Germinal center (tissue), 1 donor: ENCODE results near the gene TXNRD2.
A peak's percentile ranks its signal among the peaks of the same experiment; 100 is the strongest.
"Not testable (repeated sequence)": the region's sequence is repeated elsewhere in the genome, so short reads cannot be mapped to it uniquely, and the experiment has no call there.

ENCODE experiments used
- DNase-seq: peaks from one replicate; pipeline ENCODE4 v3.0.0; 2012; ENCODE audit warnings: mixed read lengths, low spot score

TXNRD2 gene

GRCh38 chr22:19888131-19888746, 53.4 kb downstream of the TXNRD2 start:
- DNase-seq, result no peak

DNA sequence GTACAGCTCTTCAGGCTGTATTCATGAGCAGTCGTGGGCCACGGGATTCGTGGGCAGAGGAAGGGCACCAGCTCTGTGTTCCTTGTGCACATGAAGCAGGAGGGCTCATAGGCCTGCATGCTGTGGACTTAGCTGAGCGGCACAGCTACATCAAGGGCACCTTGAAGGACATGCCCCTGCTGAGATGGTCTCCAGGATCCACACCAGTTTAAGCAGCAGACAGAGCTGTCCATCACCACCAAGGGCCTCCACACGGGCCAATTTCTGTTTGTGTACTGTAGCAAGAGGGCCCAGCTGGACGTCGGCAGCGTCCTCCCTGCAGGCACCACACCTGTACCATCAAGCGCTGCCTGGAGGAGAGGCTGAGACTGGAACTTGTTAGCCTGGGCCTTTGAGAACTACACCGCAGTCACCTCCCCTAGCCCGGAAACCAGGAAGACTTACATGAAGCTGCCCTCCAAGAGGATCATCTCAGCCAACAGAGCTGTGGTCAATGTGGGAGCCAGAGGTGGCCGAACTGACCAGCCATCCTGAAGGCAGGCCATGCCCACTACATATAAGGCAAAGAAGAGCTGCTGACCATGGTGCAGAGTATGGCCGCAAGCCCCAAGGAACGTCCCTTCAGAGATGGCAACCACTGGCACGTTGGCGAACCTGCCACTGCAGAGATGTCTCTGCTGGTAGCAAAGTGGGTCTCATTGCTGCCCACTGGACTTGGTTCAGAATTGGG, 54.2 kb downstream of the TXNRD2 start:
- no peak for DNase-seq

DNA sequence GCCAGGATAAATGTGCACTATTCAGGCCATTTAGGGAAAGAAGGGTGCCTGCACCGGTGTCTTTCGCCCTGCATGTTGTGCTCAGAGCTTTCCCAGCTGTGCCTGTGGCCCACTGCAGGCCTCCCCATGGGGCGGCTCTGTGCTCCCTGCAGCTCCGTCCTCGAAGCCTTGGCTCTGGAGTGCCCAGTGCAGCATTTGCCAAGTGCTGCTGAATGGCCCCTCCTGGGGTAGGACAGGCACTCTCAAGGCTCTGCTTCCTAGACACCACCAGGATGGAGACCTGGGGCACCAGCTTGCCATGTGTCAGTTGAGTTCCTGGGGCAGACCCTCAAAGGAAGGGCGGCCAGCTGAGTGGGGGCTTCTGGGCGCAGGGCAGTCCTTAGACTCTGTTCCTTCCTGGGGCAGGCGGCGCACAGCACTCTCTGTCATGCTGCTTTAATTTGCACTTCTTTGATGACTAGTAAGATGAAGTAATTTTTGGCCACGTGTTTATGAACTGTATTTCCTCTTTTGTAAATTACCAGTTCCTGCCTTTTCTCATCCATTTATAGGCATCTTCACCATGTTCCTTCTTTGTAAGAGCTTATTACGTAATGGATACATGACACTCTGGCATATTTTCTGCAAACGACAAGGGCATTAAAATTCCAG, 54.9 kb downstream of the TXNRD2 start:
- DNase-seq, result peak; percentile 75

- DNase-seq, result no peak
Measured at GRCh38 chr22:19885841-19886592, 55.6 kb downstream of the TXNRD2 start.

DNA sequence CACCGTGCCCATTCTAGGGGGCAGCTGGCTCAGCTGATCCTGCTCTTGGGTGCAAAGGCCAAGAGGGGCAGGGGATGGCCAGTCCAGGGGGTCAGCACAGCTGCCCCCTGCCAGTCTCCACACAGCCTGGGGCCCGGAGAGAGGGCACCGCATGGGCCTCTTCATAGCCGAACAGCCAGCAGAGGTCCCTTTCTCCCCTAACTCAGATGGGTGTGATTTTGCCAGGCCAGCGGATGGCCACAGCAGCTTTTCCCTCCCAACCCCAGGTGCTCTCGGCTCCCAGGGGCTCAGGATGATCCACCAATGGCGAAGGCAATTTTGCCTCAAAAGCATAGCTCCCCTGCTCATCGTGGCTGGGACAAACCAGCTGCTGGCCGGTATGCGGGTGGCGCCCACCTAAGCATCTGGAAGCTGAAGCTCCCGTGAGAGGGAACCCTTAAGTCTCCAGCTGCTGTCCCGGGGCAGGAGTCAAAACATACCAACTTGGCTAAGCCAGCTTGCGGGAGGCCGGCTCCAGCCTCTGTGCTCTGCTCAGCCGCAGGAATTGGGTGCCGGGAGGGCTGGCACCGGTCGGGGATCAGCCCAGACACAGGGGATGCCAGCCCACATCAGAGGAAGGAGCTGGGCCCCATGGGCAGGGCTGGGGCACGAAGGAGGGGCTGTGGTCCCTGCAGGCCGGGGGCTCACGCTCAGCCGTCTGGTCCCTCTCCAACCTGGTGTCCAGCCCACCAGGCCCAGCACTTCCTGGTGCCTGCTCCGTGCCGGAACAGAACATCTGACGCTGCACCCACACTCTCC, 56.5 kb downstream of the TXNRD2 start:
- DNase-seq, result no peak

- no peak for DNase-seq
Measured at GRCh38 chr22:19884161-19884953, 57.3 kb downstream of the TXNRD2 start.

- not testable (repeated sequence) for DNase-seq
Measured at GRCh38 chr22:19883446-19883845, 58.2 kb downstream of the TXNRD2 start.

DNA sequence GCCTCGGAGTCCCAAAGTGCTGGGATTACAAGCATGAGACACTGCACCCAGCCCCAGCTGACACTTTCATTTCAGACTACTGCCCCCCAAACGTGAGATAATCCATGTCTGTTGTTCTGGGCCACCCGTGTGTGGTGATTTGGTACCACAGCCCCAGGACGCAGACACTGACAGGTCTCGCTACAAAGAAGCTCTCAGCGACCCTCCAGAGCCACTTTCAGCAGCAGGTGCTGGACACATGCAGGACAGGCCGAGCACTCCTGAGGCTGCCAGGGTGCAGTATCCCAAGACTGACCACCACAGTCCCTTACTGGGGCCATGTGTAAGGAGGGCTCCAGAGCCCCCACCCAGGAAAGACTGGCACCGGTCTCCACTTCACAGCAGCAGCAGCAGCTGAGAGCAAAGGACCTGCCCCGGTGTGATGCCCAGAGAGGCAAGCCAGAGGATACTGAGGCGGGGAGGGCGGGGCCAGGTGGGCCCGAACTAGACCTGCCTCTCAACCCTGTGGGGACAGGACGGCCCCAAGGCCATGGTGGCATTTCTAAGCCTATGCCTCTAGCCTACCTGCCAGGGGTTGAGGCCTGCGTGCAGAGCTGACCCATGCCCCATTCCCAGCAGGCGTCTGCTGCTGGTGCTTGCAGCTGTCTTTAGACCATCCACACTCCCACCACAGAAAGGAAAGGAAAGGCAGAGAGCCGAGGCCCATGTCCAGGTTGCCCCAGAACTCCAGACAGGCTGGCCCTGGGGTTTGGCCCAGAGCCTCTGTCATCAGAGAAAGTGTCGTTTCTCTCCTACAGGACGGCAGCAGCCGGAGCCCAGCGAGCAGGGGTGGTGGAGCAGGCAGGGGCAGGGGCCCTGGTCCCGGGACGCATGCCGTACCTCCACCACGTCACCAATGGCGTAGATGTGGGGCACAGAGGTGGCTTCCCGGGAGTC, 58.9 kb downstream of the TXNRD2 start:
- no peak for DNase-seq

DNA sequence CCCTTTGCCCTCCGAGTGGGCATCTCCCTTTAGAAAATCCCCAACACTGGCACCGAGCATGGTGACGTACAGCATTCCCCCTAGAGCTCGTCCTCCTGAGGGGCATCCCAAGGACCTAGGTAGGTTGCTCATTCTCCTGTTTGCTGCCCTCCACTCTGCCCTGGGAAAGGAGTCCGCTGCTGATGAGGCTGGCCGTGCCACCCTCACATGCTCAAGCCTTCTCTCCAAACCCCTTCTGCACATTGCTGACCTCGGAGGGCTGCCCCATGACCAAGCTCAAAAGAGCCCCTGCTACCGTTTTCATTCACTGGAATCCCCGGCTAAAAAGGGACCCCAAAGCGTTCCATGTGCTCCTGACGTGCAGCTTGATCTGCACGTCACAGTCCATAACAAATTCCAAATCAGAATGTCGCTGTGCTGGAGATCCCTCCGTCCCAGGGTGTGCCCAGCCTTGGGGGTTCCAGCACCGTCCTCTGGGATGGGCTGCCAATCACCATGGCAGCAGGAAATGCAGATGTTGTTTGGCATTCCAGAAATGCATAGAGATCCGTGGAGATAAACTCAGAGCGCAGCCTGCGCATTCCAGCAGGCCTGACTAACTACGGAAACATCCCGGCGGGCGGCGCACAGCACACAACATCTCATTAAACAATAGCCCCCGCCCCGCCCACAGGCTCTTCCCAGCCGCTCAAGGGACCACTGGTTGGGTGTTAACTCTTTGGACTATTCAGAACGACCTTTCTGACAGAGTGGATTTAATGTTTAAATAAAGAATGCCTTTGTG, 60.6 kb downstream of the TXNRD2 start:
- DNase-seq, result no peak

GRCh38 chr22:19879992-19880785, 61.4 kb downstream of the TXNRD2 start:
- no peak for DNase-seq

DNA sequence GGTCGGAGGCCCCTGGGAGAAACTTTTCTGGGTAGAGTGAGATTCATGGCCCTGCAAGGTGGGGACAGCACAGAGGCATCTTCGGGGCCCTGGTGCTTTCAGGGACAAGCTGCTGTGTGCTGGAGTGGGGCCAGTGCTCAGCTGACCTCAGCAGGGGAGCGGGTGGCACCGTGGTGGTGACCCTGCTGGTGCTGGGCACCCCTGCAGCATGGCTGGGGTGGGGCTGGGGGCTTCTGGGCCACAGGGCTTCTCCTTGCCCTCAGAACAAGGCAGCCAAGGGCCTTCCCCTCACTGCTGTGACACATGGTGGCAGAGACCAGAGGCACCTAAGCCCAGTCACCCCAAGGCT, 62.0 kb downstream of the TXNRD2 start:
- DNase-seq, result no peak

DNA sequence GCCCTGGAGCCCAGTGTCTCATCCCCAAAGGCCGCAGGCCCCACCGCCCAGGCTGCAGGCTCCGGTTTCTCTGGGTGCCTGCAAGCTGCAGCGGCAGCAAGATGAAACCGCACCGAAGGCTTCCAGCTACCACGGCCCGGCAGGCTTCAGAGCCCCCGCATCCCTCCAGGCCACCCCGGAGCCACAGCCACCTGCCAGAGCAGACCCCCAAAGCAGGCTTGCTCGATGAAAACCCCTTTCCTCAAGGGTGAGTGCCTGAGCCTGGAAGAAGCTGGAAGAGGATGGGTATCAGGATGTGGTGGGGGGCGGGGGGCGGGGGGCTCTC, 62.4 kb downstream of the TXNRD2 start:
- no peak for DNase-seq

- DNase-seq, result no peak
Measured at GRCh38 chr22:19878461-19879245, 63.0 kb downstream of the TXNRD2 start.

DNA sequence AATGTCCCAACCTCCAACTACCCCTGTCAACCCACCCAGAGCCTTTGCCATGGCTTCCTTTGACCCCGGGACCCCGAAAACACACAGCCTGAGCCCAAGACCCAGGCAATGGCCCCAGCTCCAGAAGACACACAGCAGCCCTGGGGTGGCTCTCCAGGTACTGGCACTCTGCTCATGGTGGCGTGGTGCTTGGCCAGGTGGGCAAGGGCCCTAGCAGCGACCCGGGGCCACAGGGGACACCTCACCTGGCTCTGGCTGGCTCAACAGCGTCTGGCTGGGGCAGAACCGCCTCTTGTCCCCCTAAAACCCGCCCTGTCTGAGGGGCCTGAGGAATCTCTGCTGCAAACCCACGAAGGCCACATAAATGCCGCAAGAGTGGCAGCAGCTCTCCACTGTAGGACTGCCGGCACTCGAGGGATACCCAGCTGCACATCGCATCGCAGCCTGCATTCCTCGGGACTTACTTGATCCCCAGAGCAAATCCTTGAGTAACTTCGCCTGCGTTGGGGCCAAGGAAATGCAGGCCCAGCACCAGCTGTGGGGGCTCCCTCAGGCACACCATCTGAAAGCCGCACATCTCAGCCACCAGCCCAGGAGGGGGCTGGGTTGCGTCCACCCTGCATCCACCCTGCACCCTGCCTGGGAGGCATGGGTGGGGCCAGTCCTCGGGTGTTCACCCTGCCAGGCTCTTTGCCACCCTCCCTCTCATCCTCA, 63.8 kb downstream of the TXNRD2 start:
- DNase-seq, result no peak

- no peak for DNase-seq
Measured at GRCh38 chr22:19876941-19877625, 64.5 kb downstream of the TXNRD2 start.

GRCh38 chr22:19876314-19876940, 65.2 kb downstream of the TXNRD2 start:
- no peak for DNase-seq
